HEK293 (cell line): Measurements from ENCODE around the gene ZNF221.

Source experiments
- CTCF ChIA-PET: fragments of 350-600 bp; formaldehyde crosslinking; extraction: SDS; loops from one replicate; lab custom pipeline; 2021; ENCODE audit warnings: antibody characterized with exemption; lab: Yijun Ruan, JAX
- POLR2A ChIA-PET: fragments of 300-600 bp; formaldehyde crosslinking; extraction: SDS; loops from one replicate; lab custom pipeline; 2020; ENCODE audit warnings: antibody characterized with exemption, inconsistent platforms; lab: Yijun Ruan, JAX
- H3K27ac ChIP-seq: fragments of 200-500 bp; sonication (Bioruptor generic); 2 replicates; pipeline ENCODE4 v1.5.1; 2014; ENCODE audit warnings: low read depth, low read length, control low read depth, inconsistent platforms; ENCODE audit errors: extremely low read depth
- H3K36me3 ChIP-seq, 2 experiments: fragments of 200-500 bp in 1 of 2; sonication (Bioruptor generic) in 1 of 2; 1 replicate in 1 of 2; 2 replicates in 1 of 2; pipeline ENCODE4 v1.5.1; 2014 to 2017; ENCODE audit warnings: inconsistent platforms in 2 of 2, low read length in 2 of 2; ENCODE audit not compliant: control insufficient read depth in 2 of 2, insufficient read depth in 1 of 2
- H3K4me1 ChIP-seq: fragments of 200-500 bp; sonication (Bioruptor generic); 2 replicates; pipeline ENCODE4 v1.5.1; 2014; ENCODE audit warnings: mild to moderate bottlenecking, low read length, inconsistent platforms; ENCODE audit not compliant: control insufficient read depth, insufficient read depth
- H3K4me3 ChIP-seq: 2 replicates; pipeline ENCODE4 v1.5.1; 2011; ENCODE audit warnings: low read depth, mild to moderate bottlenecking, control low read depth, low read length, moderate library complexity
- H3K9me3 ChIP-seq: fragments of 200-500 bp; sonication (Bioruptor generic); 2 replicates; pipeline ENCODE4 v1.5.1; 2014; ENCODE audit warnings: low read depth, low read length, inconsistent platforms; ENCODE audit not compliant: control insufficient read depth, insufficient read depth
- GLIS1 ChIP-seq: fragments of 450-650 bp; formaldehyde crosslinking; IDR thresholded peaks from 2 replicates; pipeline ENCODE4 v1.5.1; 2016; ENCODE audit warnings: missing biosample characterization, missing genetic modification characterization
- HOXD13 ChIP-seq: sonication (generic); formaldehyde crosslinking; IDR thresholded peaks from 2 replicates; pipeline ENCODE4 v1.8.0; 2022; ENCODE audit warnings: missing genetic modification reagents, borderline replicate concordance
- KLF16 ChIP-seq: fragments of 450-650 bp; formaldehyde crosslinking; IDR thresholded peaks from 2 replicates; pipeline ENCODE4 v1.5.1; 2017; ENCODE audit warnings: missing biosample characterization, missing genetic modification characterization
- KLF7 ChIP-seq: fragments of 450-650 bp; formaldehyde crosslinking; IDR thresholded peaks from 2 replicates; pipeline ENCODE4 v1.5.1; 2016; ENCODE audit warnings: missing biosample characterization, missing genetic modification characterization, borderline replicate concordance
- SETDB1 ChIP-seq: IDR thresholded peaks from one replicate; pipeline ENCODE4 v1.6.1; 2017; ENCODE audit warnings: mild to moderate bottlenecking, low read length, moderate library complexity, mixed read lengths; ENCODE audit not compliant: insufficient read length
- TRIM28 ChIP-seq: IDR thresholded peaks from 2 replicates; pipeline ENCODE4 v1.6.1; 2011; ENCODE audit warnings: low read length, control low read depth, borderline replicate concordance
- ZBTB8A ChIP-seq: fragments of 450-650 bp; formaldehyde crosslinking; IDR thresholded peaks from 2 replicates; pipeline ENCODE4 v1.5.1; 2016; ENCODE audit warnings: missing biosample characterization, missing genetic modification characterization
- ZIC2 ChIP-seq: fragments of 450-650 bp; formaldehyde crosslinking; IDR thresholded peaks from 2 replicates; pipeline ENCODE4 v1.5.1; 2016; ENCODE audit warnings: missing biosample characterization, missing genetic modification characterization
- ZNF23 ChIP-seq: fragments of 450-650 bp; formaldehyde crosslinking; IDR thresholded peaks from 2 replicates; pipeline ENCODE4 v1.5.1; 2016; ENCODE audit warnings: missing biosample characterization, missing genetic modification characterization, borderline replicate concordance
- ZNF26 ChIP-seq: fragments of 450-650 bp; formaldehyde crosslinking; IDR thresholded peaks from 2 replicates; pipeline ENCODE4 v1.5.1; 2016; ENCODE audit warnings: missing biosample characterization, missing genetic modification characterization
- ZNF274 ChIP-seq, 2 experiments: fragments of 200-500 bp in 1 of 2; fragments of 450-650 bp in 1 of 2; sonication (Bioruptor generic) in 1 of 2; formaldehyde crosslinking in 1 of 2; IDR thresholded peaks; 2 replicates each; pipeline versions ENCODE4 v1.5.1 to v1.6.1; 2014 to 2016; ENCODE audit warnings: borderline replicate concordance in 1 of 2, inconsistent platforms in 1 of 2, low read length in 1 of 2, missing biosample characterization in 1 of 2, missing genetic modification characterization in 1 of 2
- ZNF280D ChIP-seq: fragments of 450-650 bp; formaldehyde crosslinking; IDR thresholded peaks from 2 replicates; pipeline ENCODE4 v1.5.1; 2016; ENCODE audit warnings: missing biosample characterization, missing genetic modification characterization
- ZNF510 ChIP-seq: fragments of 450-650 bp; formaldehyde crosslinking; IDR thresholded peaks from 2 replicates; pipeline ENCODE4 v1.5.1; 2018; ENCODE audit warnings: mild to moderate bottlenecking, missing genetic modification characterization, missing biosample characterization; ENCODE audit not compliant: insufficient replicate concordance
- ZNF585B ChIP-seq: fragments of 450-650 bp; formaldehyde crosslinking; IDR thresholded peaks from 2 replicates; pipeline ENCODE4 v1.5.1; 2016; ENCODE audit warnings: missing biosample characterization, missing genetic modification characterization
- ZNF677 ChIP-seq: fragments of 450-650 bp; IDR thresholded peaks from 2 replicates; pipeline ENCODE4 v1.5.0; 2018; ENCODE audit warnings: missing biosample characterization, mild to moderate bottlenecking, missing genetic modification characterization, moderate library complexity
- ZNF776 ChIP-seq: fragments of 450-650 bp; formaldehyde crosslinking; IDR thresholded peaks from 2 replicates; pipeline ENCODE4 v1.5.0; 2017; ENCODE audit warnings: missing biosample characterization, missing genetic modification characterization, borderline replicate concordance

Gene ZNF221

GRCh38 chr19:43956827-43957226 lies 5.8 kb downstream of the ZNF221 start (continued):
- TF ChIP-seq ZNF26 (tag by site-specific recombination) (no peak), ZIC2 (tag by site-specific recombination) (no peak)
- TF ChIP-seq, all 188 proteins: peak for 0

GRCh38 chr19:43957891-43958290 lies 6.9 kb downstream of the ZNF221 start:
- TF ChIP-seq ZNF677 (no peak), TRIM28 (no peak), ZNF23 (no peak), ZNF280D (tag by site-specific recombination) (no peak), ZNF776 (tag by site-specific recombination) (no peak), KLF16 (tag by site-specific recombination) (no peak), ZBTB8A (tag by site-specific recombination) (no peak), HOXD13 (CRISPR knock-in tag) (no peak), GLIS1 (tag by site-specific recombination) (no peak)
- no peak overlapping the region for H3K4me3 ChIP-seq

GRCh38 chr19:43960411-43960810 lies 9.4 kb downstream of the ZNF221 start:
- Histone ChIP-seq H3K4me3 (no peak overlapping the region), H3K36me3 (peaks cover 40 to 76% of the 10 kb centered on the region in 2 experiments), H3K27ac (no peak overlapping the region), H3K9me3 (peaks cover 80% of the 10 kb centered on the region), H3K4me1 (no peaks in the 10 kb centered on the region)
- TF ChIP-seq SETDB1 (peak; percentile 21), KLF7 (tag by site-specific recombination) (no peak), ZNF585B (tag by site-specific recombination) (peak; percentile 100)
- ChIA-PET CTCF (interaction anchor here (0.7 to 1.0 kb wide), 2 partner anchors 8 to 208 kb away, joined by 3 to 5 read pairs; no protein-coding TSS in a partner anchor), POLR2A (interaction anchor here (1.5 kb wide), 1 partner anchor 9 kb away, joined by 4 read pairs; the partner anchor contains the start of gene ZNF221)

More at GRCh38 chr19:43957891-43958290, 6.9 kb downstream of the ZNF221 start:
- peaks cover 36 to 70% of the 10 kb centered on the region in 2 experiments for H3K36me3 ChIP-seq
- H3K4me1 ChIP-seq, result no peaks in the 10 kb centered on the region
- POLR2A ChIA-PET, result interaction anchor here (1.8 kb wide), 1 partner anchor 23 kb away, joined by 5 read pairs; the partner anchor contains the start of gene ZNF45
- peaks cover 58% of the 10 kb centered on the region for H3K9me3 ChIP-seq
- H3K27ac ChIP-seq, result no peak overlapping the region
- CTCF ChIA-PET, result no interaction called here

GRCh38 chr19:43966079-43966694 lies 15.2 kb downstream of the ZNF221 start:
- Histone ChIP-seq H3K4me1 (no peaks in the 10 kb centered on the region), H3K27ac (no peak overlapping the region), H3K36me3 (peaks cover 65 to 92% of the 10 kb centered on the region in 2 experiments), H3K9me3 (peaks cover 90% of the 10 kb centered on the region), H3K4me3 (no peak overlapping the region)
- CTCF ChIA-PET, result interaction anchor here (0.6 kb wide), 1 partner anchor 109 kb away, joined by 3 read pairs; no protein-coding TSS in a partner anchor
- POLR2A ChIA-PET, result interaction anchor here (0.8 kb wide), 1 partner anchor 534 kb away, joined by 3 read pairs; the partner anchor contains the start of gene ZNF180
- TF ChIP-seq ZNF510 (tag by site-specific recombination), result no peak
- peak; percentile 98 for TF ChIP-seq SETDB1
- TF ChIP-seq TRIM28, result peak; percentile 76
- no peak for TF ChIP-seq ZNF274 (IDR thresholded peaks at IDR 0.05; ENCODE audit: low read length)
- TF ChIP-seq ZNF274 (tag by site-specific recombination; IDR thresholded peaks at IDR 0.05; ENCODE audit: borderline replicate concordance), result peak; percentile 71; the same call in 1 of the 2 replicates
- TF ChIP-seq, all 188 proteins: peak for 3
